Trophoblast cell (in vitro differentiated cells and primary cell): ENCODE results near the gene DAP3.
"Not testable (repeated sequence)": the region's sequence is repeated elsewhere in the genome, so short reads cannot be mapped to it uniquely, and the experiment has no call there.

Experiments used
- DNase-seq, 2 donors: peaks; one replicate each; pipeline ENCODE4 v3.0.0-alpha.2; 2016
- H2AFZ ChIP-seq: 2 replicates; pipeline ENCODE4 v1.6.1; 2013; ENCODE audit warnings: low read length, moderate library complexity, mild to moderate bottlenecking; ENCODE audit not compliant: insufficient read depth, poor library complexity
- H2AK5ac ChIP-seq: 2 replicates; pipeline ENCODE4 v1.6.1; 2013; ENCODE audit warnings: mild to moderate bottlenecking, low read length
- H2BK120ac ChIP-seq: 2 replicates; pipeline ENCODE4 v1.6.1; 2013; ENCODE audit warnings: low read length, mild to moderate bottlenecking, moderate library complexity; ENCODE audit not compliant: insufficient read depth, poor library complexity
- H2BK12ac ChIP-seq: 2 replicates; pipeline ENCODE4 v1.6.1; 2013; ENCODE audit warnings: mild to moderate bottlenecking, low read length, moderate library complexity
- H2BK5ac ChIP-seq: 2 replicates; pipeline ENCODE4 v1.6.1; 2013; ENCODE audit warnings: low read length, low read depth, moderate library complexity, mild to moderate bottlenecking; ENCODE audit not compliant: poor library complexity
- H3K14ac ChIP-seq: 2 replicates; pipeline ENCODE4 v1.6.1; 2013; ENCODE audit warnings: mild to moderate bottlenecking, low read length
- H3K18ac ChIP-seq: 2 replicates; pipeline ENCODE4 v1.6.1; 2013; ENCODE audit warnings: mild to moderate bottlenecking, low read length
- H3K23ac ChIP-seq: 2 replicates; pipeline ENCODE4 v1.6.1; 2013; ENCODE audit warnings: low read length
- H3K27ac ChIP-seq: 2 replicates; pipeline ENCODE4 v1.5.1; 2013; ENCODE audit warnings: low read depth, mild to moderate bottlenecking, inconsistent platforms, low read length, moderate library complexity
- H3K27me3 ChIP-seq: 2 replicates; pipeline ENCODE4 v1.6.1; 2013; ENCODE audit warnings: inconsistent platforms, mild to moderate bottlenecking, low read length, moderate library complexity; ENCODE audit not compliant: insufficient read depth
- H3K36me3 ChIP-seq, 2 experiments: 1 replicate in 1 of 2; 2 replicates in 1 of 2; pipeline ENCODE4 v1.6.1; 2013; ENCODE audit warnings: low read length in 2 of 2, mild to moderate bottlenecking in 2 of 2, moderate library complexity in 1 of 2; ENCODE audit not compliant: insufficient read depth in 2 of 2, control insufficient read depth in 1 of 2
- H3K4ac ChIP-seq: 2 replicates; pipeline ENCODE4 v1.6.1; 2013; ENCODE audit warnings: low read depth, mild to moderate bottlenecking, low read length, moderate library complexity
- H3K4me1 ChIP-seq, 2 experiments: 1 replicate in 1 of 2; 2 replicates in 1 of 2; pipeline ENCODE4 v1.6.1; 2013; ENCODE audit warnings: low read length in 2 of 2, mild to moderate bottlenecking in 2 of 2, moderate library complexity in 1 of 2; ENCODE audit not compliant: insufficient read depth in 2 of 2, control insufficient read depth in 1 of 2
- H3K4me2 ChIP-seq: 2 replicates; pipeline ENCODE4 v1.6.1; 2013; ENCODE audit warnings: inconsistent platforms, mild to moderate bottlenecking, low read length, moderate library complexity
- H3K4me3 ChIP-seq: 2 replicates; pipeline ENCODE4 v1.5.1; 2013; ENCODE audit warnings: mild to moderate bottlenecking, low read depth, low read length, inconsistent platforms
- H3K79me1 ChIP-seq: one replicate; pipeline ENCODE4 v1.6.1; 2013; ENCODE audit warnings: low read length
- H3K79me2 ChIP-seq: 2 replicates; pipeline ENCODE4 v1.6.1; 2013; ENCODE audit warnings: low read length, mild to moderate bottlenecking; ENCODE audit not compliant: control insufficient read depth, insufficient read depth, poor library complexity
- H3K9ac ChIP-seq: 2 replicates; pipeline ENCODE4 v1.6.1; 2013; ENCODE audit warnings: mild to moderate bottlenecking, low read length
- H3K9me3 ChIP-seq: 2 replicates; pipeline ENCODE4 v1.6.1; 2013; ENCODE audit warnings: low read depth, mild to moderate bottlenecking, control low read depth, inconsistent platforms, low read length; ENCODE audit not compliant: insufficient read depth
- H4K12ac ChIP-seq: 2 replicates; pipeline ENCODE4 v1.6.1; 2013; ENCODE audit warnings: low read depth, mild to moderate bottlenecking, low read length, moderate library complexity
- H4K8ac ChIP-seq: 2 replicates; pipeline ENCODE4 v1.6.1; 2013; ENCODE audit warnings: low read depth, mild to moderate bottlenecking, low read length, moderate library complexity
- H4K91ac ChIP-seq: one replicate; pipeline ENCODE4 v1.6.1; 2013; ENCODE audit warnings: low read depth, mild to moderate bottlenecking, low read length, moderate library complexity
- WGBS: extraction: QIAGEN DNeasy Blood & Tissue Kit; methylation state at CpG from one replicate; pipeline ENCODE4 v1.1.7; 2013; ENCODE audit warnings: missing lambda C conversion rate; ENCODE audit not compliant: insufficient read length, insufficient coverage; ENCODE audit errors: extremely low coverage; 5-methylcytosine and 5-hydroxymethylcytosine counted together

Gene DAP3

DNA sequence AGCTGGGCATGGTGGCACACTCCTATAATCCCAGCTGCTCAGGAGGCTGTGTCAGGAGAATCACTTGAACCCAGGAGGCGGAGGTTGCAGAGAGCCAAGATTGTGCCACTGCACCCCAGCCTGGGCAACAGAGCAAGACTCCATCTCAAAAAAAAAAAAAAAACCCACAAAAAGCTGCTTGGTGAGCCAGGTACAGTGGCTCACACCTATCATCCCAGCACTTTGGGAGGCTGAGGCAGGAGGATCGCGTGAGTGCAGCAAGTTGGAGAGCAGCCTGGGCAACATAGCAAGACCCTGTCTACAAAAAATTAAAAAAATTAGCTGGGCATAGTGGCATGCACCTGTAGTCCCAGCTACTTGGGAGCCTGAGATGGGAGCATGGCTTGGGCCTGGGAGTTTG, 26.2 kb downstream of the DAP3 start:
- H3K4ac ChIP-seq, H3K9ac ChIP-seq, H2BK5ac ChIP-seq, H2BK120ac ChIP-seq, H3K79me2 ChIP-seq, H3K27ac ChIP-seq, DNase-seq, H3K4me2 ChIP-seq, H4K12ac ChIP-seq, H3K9me3 ChIP-seq, H3K4me3 ChIP-seq, H3K79me1 ChIP-seq, H2AFZ ChIP-seq, H3K18ac ChIP-seq, H3K14ac ChIP-seq, H3K23ac ChIP-seq, H3K27me3 ChIP-seq, H4K91ac ChIP-seq, H2BK12ac ChIP-seq, H3K4me1 ChIP-seq, H4K8ac ChIP-seq, H2AK5ac ChIP-seq: not testable (repeated sequence)
- no CpG with 5 or more reads among the region's 3 CpGs for WGBS
- peaks cover 13 to 15% of the 10 kb centered on the region in 2 experiments for H3K36me3 ChIP-seq

DNA sequence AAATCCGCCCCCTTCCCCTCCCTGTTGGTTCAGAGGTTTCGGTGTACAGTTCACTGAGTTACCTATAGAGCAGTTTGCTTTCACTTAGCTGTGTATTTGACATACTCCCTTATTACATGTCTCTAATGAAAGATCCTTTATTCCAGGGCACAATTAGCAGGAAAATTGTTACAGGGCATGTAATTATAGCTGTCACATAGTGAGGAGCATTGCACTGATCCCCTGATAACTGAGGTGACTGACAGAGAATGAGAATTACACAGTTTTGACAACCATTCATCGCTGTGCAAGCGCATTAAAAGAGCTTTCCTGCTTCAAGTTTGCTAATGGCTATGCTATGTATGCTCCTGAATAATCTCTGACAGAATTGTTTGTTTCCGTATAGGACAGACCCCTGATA, 26.9 kb downstream of the DAP3 start:
- no peak overlapping the region for H3K23ac ChIP-seq
- no peaks in the 10 kb centered on the region for H3K9me3 ChIP-seq
- H3K79me2 ChIP-seq = no peaks in the 10 kb centered on the region
- H3K4me2 ChIP-seq = no peak overlapping the region
- H3K9ac ChIP-seq = no peak overlapping the region
- no peak overlapping the region for H4K91ac ChIP-seq
- H2BK12ac ChIP-seq = no peak overlapping the region
- no peak overlapping the region for H3K14ac ChIP-seq
- H3K4me3 ChIP-seq = no peak overlapping the region
- no peak overlapping the region for H2AFZ ChIP-seq
- no peak overlapping the region for H4K12ac ChIP-seq
- no peak overlapping the region for H4K8ac ChIP-seq
- no peaks in the 10 kb centered on the region for H3K79me1 ChIP-seq
- DNase-seq = no peak
- no peaks in the 10 kb centered on the region for H3K4me1 ChIP-seq
- peaks cover 16 to 19% of the 10 kb centered on the region in 2 experiments for H3K36me3 ChIP-seq
- WGBS = no CpG with 5 or more reads among the region's 5 CpGs
- H3K18ac ChIP-seq = no peak overlapping the region
- H3K27me3 ChIP-seq = no peaks in the 10 kb centered on the region
- H2AK5ac ChIP-seq = no peak overlapping the region
- no peak overlapping the region for H3K4ac ChIP-seq
- no peak overlapping the region for H3K27ac ChIP-seq
- no peak overlapping the region for H2BK5ac ChIP-seq
- H2BK120ac ChIP-seq = no peak overlapping the region

- no peak overlapping the region for H3K4ac ChIP-seq
- H3K79me2 ChIP-seq = no peaks in the 10 kb centered on the region
- no peak overlapping the region for H3K18ac ChIP-seq
- DNase-seq = no peak
- H3K4me3 ChIP-seq = no peak overlapping the region
- no peak overlapping the region for H3K27ac ChIP-seq
- no peak overlapping the region for H2BK5ac ChIP-seq
- no peak overlapping the region for H3K4me2 ChIP-seq
- no peak overlapping the region for H2AFZ ChIP-seq
- H2AK5ac ChIP-seq = no peak overlapping the region
- H3K23ac ChIP-seq = no peak overlapping the region
- H3K9ac ChIP-seq = no peak overlapping the region
- H3K36me3 ChIP-seq = peaks cover 21 to 26% of the 10 kb centered on the region in 2 experiments
- H2BK12ac ChIP-seq = no peak overlapping the region
- H3K27me3 ChIP-seq = no peaks in the 10 kb centered on the region
- H2BK120ac ChIP-seq = no peak overlapping the region
- no peak overlapping the region for H4K8ac ChIP-seq
- H4K91ac ChIP-seq = no peak overlapping the region
- WGBS = no CpG with 5 or more reads among the region's 7 CpGs
- H3K79me1 ChIP-seq = no peaks in the 10 kb centered on the region
- no peak overlapping the region for H3K14ac ChIP-seq
- H4K12ac ChIP-seq = no peak overlapping the region
- no peaks in the 10 kb centered on the region for H3K9me3 ChIP-seq
- no peaks in the 10 kb centered on the region for H3K4me1 ChIP-seq
Observed at GRCh38 chr1:155717041-155717440, 28.1 kb downstream of the DAP3 start.

DNA sequence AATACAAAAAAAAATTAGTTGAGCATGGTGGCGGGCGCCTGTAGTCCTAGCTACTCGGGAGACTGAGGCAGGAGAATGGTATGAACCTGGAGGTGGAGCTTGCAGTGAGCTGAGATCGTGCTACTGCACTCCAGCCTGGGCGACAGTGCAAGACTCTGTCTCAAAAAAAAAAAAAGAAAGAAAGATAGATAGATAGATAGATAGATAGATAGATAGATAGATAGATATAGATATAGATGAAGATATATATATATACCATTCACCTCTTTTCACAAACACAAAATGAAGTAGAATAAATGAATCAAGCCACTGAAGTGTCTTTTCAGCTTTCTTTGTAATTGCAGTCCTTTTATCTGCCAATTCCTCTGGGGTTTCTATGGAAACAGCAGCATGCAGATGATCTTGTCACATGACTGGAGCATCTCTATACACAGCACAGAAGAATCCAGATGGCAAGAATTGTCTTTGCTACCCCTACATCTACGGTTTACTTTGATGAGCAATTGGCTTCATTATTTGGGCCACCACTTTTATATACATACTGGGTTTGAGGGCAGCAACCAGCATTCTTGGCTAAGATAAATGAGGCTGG, 29.7 kb downstream of the DAP3 start:
- not testable (repeated sequence) for H3K4me3 ChIP-seq, DNase-seq, H3K27ac ChIP-seq, H4K12ac ChIP-seq, H3K9ac ChIP-seq, H3K4me1 ChIP-seq, H3K79me2 ChIP-seq, H3K14ac ChIP-seq, H3K4me2 ChIP-seq, H2BK5ac ChIP-seq, H4K91ac ChIP-seq, H2AK5ac ChIP-seq, H2BK12ac ChIP-seq, H3K23ac ChIP-seq, H2AFZ ChIP-seq, H3K9me3 ChIP-seq, H3K4ac ChIP-seq, H2BK120ac ChIP-seq, H3K79me1 ChIP-seq, H3K27me3 ChIP-seq, H4K8ac ChIP-seq, H3K18ac ChIP-seq
- H3K36me3 ChIP-seq = peaks cover 29 to 33% of the 10 kb centered on the region in 2 experiments
- no CpG with 5 or more reads among the region's 6 CpGs for WGBS
